GM23248 (cell line): ENCODE data around the gene BCL2.

Source experiments
- EZH2 ChIP-seq: fragments of 200-600 bp; sonication (generic); IDR thresholded peaks from 2 replicates; pipeline ENCODE4 v1.6.1; 2018; ENCODE audit warnings: antibody characterized with exemption, mild to moderate bottlenecking; ENCODE audit not compliant: insufficient read depth, poor library complexity, severe bottlenecking
- EZH2phosphoT487 ChIP-seq: fragments of 200-600 bp; sonication (generic); IDR thresholded peaks from 2 replicates; pipeline ENCODE4 v1.6.1; 2018; ENCODE audit warnings: antibody characterized with exemption, moderate library complexity, mild to moderate bottlenecking, low read depth; ENCODE audit not compliant: insufficient read depth

DNA sequence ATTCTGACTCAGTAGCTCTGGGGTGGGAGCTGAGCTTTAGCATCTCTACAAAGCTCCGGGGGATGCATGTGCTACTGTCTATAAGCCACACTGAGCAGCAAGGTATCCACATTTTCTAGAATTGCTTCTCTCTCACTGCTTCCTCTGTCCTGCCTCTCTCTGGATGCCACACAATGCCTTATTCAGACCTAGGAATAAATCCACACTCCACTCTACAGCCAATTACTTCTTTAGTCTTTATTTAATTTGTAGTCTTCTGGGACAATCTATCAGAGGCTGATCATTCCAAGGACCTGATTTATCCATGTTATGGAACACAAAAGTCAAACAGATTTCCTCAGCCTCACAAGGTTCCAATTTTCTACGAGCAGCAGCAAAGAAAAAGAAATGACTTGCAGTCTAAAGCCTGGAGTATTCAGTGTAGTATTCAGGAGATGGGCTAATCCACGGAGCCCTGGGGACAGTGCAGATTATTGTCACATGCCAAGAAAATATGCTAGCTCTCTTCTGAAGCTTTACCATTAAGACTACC is 4.4 kb downstream of the BCL2 start:
- no peak for TF ChIP-seq EZH2
- no peak for TF ChIP-seq EZH2phosphoT487
